HG03378 (cell line): ENCODE measurements around the gene GJC1.
"Not testable (repeated sequence)": the region's sequence is repeated elsewhere in the genome, so short reads cannot be mapped to it uniquely, and the experiment has no call there.

ENCODE experiments used
- ATAC-seq: cut with Tn5 transposase; IDR thresholded peaks from one replicate; pipeline ENCODE4 v1.9.1; 2021; ENCODE audit warnings: mild to moderate bottlenecking, moderate library complexity; ENCODE audit not compliant: unreplicated experiment

The GJC1 gene

DNA sequence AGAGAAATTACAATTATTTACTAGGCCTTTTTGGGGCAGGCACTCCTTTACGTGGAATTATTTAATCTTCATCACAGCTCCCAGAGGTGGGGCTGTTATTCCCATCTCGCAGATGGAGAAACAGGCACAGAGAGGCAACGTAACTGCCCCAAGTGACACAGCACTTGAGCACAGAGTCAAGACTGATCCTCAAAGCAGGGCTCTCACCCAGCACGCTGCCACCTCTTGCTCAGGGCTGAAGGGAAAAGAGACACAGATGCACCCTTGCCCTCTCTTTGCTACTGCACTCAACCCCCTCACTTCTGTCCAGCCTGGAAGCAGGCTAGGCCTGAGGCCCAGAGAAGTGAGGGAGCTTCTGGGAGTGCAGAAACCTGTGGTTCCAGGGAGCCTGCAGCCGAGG, 66.9 kb downstream of the GJC1 start:
- ATAC-seq = no peak

DNA sequence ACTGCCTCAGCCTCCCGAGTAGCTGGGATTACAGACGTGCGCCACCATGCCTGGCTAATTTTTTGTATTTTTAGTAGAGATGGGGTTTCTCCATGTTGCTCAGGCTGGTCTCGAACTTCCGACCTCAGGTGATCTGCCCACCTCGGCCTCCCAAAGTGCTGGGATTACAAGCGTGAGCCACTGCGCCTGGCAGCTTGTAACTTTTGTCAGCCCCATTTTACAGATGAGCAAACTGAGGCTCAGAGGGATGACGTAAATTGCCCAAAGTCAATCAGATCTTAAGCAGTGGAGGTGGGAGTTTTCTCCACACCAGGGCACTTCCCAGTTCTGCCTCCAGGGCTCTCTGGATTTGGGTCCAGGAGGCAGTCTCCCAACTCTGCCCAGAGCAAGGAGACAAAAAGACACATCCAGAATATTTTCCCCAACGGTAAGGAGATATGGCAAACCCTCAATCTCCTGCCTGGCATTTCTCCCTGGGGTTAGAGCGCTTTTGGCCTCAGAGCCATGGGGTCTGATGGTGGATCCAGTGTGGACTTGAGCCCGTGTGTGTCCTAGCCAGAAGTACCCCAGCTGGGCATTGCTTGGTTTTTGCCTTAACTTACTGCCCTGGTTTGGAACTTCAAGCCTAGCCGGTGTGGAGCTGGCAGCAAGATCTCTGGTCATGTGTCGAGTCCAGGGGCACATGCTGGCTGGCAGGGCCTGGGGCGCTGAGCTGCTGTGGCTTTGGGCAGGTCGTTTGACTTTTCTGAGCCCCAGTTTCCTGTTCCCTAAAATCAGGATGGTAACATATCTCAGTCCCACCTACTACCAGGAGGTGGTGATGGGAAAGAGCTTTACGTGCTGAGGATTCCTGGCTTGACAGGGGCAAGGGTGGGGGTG, 67.9 kb downstream of the GJC1 start:
- no peak for ATAC-seq

DNA sequence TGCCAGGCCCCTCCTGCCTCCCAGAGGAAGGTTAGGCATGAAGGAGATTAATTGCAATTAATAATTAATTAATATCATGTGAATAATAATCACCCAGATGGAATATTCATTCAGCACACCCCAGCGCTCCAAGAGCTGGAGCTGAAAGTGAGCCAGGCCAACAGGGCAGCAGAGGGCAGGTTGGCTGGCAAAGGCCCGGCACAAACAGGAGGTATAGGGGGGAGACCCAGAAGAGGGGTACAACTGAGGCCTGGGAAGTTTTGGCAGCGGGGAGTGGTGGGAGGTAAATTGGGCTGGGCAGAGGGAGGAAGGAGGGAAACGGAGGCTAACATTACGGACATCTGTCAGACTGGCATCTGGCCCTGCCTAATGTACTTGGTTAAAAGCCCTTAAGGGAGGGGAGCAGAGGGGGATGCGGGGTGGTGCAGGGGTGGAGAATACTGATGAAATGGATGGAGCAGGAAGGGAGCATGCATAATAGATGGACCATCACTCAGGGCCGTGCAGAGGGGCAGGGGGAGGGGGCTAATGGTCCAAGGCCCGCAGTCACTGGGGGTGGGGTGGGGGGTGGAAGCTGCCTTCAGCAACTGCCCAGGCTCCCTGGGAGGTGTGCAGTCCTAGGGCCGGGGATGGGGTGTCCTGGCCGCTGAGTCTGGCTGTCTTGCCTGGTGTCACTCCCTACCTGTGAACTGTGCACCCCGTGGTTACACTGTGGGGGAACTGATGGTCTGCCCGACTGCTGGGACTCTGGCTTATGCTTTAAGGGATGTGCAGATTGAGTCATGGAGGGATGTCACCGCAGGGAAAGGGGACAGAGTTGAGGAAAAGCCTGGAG, 69.4 kb downstream of the GJC1 start:
- no peak for ATAC-seq

DNA sequence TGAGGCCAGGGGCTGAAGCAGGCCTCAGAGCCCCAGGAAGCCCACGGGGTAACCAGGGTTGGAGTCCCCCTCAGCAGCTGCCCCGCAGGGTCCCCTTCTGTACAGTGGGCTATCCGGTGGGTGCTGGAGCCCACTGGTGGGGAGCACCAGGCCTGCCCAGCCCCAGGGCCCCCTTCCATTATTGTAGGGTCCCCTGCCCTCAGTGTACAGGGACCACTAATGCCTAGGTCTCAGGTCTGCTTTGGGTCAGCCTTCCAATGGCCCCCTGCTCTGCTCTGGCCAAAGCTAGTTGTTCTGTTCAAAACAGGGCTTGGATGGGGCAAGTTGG, 70.2 kb downstream of the GJC1 start:
- no peak for ATAC-seq

DNA sequence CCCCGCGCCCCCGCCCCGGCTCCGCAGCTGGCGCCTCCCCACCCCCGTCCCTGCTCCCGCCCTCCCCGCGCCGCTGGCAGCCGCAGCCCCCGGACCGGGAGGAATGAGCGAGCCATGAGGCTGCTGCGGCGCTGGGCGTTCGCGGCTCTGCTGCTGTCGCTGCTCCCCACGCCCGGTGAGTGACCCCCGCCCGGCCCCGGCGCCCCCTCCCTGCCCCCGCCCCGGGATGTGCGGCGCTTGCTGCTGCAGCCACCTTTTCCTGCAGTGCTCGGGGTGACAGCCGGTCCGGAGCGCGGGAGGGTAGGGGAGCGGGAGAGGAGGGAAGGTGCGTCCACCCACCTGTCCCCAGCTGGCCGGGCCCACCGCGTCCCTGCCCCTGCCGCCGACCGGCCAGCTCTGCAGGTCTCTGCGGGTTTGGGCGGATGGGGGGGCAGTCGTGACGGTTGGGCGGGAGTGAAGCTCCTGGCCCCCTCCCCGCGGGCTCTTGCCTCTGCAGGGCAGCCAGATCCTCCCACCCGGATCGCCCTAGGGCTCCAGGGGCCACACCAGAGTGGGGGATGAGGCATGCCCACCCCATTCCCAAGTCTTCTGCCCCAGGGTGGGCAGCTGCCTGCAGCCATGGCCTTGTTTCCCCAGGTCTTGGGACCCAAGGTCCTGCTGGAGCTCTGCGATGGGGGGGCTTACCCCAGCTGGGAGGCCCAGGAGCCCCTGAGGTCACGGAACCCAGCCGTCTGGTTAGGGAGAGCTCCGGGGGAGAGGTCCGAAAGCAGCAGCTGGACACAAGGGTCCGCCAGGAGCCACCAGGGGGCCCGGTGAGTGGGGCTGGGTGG, 70.8 kb downstream of the GJC1 start:
- no peak for ATAC-seq

DNA sequence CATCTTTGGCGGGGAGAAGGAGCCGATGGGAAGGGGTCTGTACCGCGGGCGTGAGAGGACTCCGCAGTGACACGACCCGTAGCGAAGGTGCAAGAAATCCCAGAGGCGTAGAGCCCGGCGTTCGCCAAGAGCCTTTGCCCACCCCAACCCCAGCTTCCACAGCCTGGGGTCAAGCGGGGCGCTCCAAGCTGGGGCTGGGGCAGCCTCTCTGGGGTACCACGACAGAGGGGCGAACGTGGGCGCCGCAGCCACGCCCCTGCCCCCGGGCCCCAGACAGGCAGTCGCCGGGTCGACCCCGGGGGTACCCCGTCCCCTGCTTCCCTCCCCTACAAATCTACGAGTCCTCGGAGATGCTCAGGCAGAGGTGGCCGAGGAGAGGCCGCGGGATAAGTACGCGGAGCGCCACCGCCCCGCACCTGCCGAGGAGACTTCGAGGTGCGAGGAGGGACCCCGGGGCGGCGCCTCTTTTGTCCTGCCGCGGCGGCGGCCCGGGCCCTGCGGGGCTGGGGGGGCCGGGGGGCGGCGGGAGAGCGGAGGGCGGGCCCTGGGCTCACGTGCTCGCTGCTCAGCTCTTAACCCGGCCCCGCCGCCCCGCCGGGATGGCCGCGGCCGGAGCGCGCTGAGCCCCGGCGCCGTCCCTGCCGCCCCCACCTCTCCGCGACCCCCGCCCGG, 71.5 kb downstream of the GJC1 start, which contains the start of gene ADAM11:
Gene ADAM11 (plus strand): TSS at position 575 of the 672 bp plus-strand sequence. CDS start 212 bp downstream, outside the sequence.
- no peak for ATAC-seq

DNA sequence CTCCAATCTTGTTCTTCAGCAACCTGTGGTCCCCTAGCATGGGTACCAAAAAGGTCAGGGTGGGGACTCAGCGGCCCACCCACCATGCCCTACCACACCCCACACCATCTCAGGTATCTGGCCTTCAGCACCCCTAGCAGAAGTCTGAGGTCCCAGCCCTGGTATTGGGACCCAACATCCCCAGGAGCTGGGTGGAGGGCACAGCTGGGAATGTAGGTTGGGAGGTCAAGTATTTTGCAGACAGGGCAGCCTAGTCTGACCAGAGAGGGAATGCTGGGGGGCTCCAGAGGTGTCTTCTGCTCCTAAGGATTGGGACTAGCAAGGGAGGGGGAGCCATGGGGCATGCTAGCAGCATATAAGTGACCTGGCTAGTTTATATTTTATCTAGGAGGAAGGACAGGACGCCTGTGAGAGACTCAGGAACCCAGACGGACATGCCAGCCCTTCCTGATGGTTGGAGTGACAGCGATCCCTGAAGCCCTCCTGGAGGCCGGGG, 72.1 kb downstream of the GJC1 start:
- no peak for ATAC-seq

DNA sequence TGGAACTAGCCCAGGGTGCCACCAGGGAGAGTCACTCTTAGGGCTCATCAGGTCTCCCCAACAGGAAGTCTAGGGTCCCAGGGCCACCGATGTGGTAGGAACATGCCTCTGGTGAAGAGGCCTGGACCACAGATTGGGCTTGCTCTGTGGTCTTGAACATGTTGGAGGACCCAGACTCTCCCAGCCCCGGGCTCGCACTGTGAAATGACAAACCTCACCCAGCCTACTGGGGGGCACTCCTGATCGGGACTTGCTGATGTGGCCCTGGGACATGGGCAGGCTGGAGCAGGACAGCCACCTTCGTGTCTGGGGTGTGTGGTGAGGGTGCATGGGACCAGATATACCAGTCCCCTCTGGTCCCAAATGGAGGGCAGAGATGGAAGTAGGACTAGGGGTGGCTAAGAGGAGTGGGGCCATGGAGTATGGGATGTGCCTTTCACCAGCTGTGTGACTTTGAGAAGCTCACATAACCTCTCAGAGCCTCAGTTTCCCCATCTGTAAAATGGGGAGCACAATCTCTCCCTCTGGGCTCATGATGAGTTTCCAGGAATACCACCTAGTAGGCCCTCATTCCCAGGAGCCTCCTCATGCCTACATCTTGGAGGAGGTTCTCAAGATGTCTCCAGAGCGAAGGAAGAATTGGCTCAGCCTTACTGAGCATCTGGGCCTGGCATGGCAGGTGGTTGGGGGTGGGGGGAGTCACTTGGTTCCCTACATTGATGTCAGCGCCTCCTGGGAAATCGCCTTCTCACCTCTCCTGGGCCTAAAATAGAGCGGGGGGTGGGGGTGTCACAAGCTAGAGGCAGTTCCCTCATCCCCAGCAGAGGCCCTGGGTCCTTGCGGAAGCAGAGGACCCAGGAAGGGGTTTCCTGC, 72.8 kb downstream of the GJC1 start:
- no peak for ATAC-seq

DNA sequence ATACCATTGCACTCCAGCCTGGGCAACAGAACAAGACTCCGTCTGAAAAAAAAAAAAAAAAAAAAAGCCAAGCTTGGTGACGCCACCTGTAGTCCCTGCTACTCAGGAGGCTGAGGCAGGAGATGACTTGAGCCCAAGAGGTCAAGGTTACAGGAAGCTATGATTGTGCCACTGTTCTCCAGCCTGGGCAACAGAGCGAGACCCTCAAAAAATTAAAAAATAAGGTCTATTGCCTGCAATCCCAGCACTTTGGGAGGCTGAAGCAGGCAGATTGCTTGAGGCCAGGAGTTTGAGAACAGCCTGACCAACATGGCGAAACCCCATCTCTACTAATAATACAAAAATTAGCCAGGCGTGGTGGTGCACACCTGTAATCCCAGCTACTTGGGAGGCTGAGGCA, 74.9 kb downstream of the GJC1 start:
- ATAC-seq = not testable (repeated sequence)

DNA sequence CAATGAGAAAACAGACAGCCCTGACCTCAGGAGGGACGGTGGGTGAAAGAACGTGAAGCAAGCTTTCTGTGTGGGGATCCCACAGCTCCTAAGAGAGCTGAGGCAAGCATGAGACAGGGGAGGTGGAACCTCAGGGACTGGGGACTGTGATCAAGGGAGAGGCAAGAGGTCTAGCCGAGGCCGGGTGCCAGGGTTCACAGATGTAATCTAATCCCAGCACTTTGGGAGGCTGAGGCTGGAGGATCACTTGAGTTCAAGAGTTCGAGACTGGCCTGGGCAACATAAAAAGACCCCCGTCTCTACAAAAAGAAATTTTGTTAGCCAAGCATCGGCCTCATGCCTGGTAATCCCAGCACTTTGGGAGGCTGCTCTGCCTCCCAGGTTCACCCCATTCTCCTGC, 75.8 kb downstream of the GJC1 start:
- ATAC-seq = no peak

DNA sequence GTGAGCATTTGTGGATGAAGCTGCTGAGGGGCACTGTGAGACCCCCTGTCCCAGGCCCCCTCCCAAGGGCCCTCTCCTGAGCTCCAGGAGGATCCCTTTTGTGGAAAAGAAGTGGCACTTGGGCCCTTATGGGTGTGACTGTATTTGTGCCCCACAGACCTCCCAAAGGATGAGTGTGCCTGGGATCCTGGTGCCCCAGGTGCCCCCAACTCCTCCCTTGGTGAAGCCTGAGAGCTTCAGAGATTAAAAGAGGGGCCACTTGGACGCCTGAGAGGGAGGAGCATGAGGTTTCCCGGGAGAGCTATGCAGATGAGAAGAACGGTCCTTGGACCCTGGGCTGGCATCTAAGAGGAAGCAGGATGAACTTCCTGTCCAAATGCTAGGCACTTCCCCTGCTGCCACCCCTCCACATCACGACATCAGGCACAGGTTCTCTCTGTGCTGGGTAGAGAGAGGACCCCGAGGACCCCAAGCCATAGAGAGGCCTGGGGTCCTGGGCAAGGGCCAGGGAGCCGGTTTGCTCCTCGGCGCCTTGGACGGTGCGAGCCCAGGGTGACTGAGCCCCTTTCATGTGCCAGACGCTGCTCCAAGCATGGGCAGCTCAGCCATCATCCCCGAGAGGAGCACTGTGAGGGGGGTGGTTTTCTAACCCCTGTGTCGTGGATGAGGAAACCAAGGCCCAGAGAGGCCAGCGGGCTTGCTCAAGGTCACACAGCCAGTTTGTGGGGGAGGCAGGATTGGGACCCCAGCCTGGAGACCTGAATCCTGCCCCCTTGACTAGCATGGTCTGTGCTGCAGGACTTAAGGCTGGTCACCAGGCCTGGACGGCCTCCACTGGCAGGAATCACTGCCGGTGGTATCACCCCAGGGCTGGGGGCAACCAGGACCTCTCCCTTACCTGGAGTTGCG, 76.9 kb downstream of the GJC1 start:
- no peak for ATAC-seq

DNA sequence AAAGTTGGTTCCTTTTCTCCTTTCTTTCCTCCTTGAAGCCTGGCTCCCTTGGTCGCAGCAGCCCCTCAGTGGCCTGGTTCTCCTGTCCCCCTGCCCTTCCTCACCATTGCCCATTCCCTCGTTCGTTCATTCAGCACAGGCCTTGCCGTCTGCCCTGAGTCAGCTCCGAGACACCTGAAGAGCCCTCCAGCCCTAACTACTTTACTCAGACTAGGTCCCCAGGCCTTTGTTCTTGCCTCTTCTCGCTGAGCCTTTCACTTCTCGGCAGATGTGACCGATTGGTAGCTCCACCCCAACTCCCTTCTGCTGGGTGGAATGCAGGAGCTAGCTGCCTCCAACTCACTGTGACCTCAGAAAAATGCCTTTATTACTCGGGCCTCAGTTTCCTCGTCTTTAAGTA, 78.3 kb downstream of the GJC1 start:
- ATAC-seq = no peak

DNA sequence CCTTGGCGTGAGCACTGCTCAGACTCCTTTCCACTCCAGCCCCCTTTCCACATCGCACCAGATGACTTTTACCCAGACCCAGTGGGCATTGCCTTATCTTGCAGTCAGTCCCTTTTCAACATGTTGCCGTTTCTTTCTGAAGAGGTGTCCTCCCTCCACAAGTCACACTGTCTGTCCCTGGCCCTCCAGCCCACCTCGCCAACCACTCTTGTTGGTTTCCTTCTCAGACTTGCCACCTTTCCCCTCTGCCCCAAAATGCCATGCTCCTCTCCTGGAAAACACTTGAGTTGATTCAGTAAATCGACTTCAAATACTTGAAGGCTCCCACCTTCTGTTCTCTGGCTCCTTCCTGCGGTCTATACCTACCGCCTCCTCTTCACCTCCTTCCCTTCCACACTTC, 78.8 kb downstream of the GJC1 start:
- no peak for ATAC-seq

DNA sequence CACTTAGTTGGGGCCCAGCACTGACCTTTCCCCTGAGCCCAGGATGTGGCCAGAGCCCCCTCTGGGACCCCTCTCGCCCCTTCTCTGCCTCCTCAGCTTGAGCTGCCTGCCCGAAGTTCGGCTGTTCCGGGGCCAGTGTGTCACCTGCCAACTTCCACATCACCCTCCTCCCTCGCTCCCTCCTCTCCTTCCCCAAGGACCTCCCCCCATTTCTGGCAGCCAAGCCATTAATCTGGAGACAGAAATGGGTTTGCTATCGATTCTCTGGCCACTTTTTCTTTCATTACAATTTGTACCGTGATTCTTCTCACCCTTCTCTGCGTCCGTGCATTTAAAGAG, 80.1 kb downstream of the GJC1 start:
- no peak for ATAC-seq

DNA sequence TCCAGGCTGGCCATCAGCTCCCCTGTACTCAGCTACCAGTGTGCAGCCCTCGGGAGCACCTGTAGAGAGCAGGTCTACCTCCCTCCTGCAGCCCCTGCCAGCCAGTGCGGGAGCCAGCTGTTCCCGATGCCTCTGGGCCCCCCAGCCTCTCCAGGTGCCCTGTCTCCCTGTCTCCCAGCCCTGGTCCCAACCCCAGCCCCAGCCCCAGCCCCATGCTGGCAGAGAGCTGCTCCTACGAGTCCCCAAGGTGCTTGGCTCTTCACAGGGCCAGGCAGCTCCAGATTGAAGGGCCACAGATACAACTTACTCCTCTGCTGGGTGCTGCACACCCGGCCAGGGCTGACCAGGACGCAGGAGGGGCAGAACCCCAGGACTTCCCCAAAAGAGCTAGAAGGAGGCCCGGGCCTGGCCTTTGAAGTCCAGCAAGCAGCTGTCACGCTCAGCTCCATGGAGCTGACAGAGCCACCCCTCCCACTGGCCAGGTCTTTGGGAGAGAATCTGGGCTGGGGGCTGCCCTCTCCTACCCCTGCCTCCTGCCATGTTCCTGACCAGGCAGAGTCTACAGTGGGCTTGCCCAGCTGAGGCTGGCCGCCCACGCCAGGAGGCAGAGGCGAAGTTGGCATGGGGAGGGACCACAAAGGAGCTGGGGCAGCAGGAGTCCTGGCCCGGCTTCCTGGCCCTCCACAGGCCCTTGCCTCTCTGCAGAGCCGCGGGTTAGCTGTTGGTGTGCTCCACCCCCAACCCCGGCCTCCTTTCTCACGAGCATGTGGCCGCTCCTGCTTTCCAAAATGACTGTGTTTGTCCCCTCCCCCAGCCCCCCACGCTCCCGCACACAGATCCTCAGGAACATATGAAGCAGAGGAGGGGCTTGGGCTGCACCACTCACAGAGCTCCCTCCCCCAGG, 80.8 kb downstream of the GJC1 start:
- ATAC-seq = no peak
